WTC11 (cell line): ENCODE measurements around the gene CDH13. TPM values are rescaled to one million over a fixed set of nuclear protein-coding genes. Genes with fewer than 3 reads are reported as not detected.

Experiments
- ATAC-seq: fragments of 200-7000 bp; cut with Tn5 transposase; 2 replicates; pipeline ENCODE4 v1.10.0; 2021; ENCODE audit warnings: mild to moderate bottlenecking, moderate library complexity
- CTCF ChIA-PET: fragments of 300-600 bp; sonication (Branson Sonifier 250); formaldehyde crosslinking; loops from one replicate; lab custom pipeline; 2021; ENCODE audit warnings: antibody characterized with exemption; lab: Charles Lee
- POLR2A ChIA-PET: fragments of 350-600 bp; sonication (Branson Sonifier 250); formaldehyde crosslinking; loops from one replicate; lab custom pipeline; 2021; ENCODE audit warnings: antibody characterized with exemption; lab: Charles Lee
- DNase-seq: peaks from one replicate; pipeline ENCODE4 v3.0.0; 2021; ENCODE audit warnings: low spot score
- H3K27ac Mint-ChIP-seq: 2 replicates; pipeline ENCODE4 v1.8.0; 2021; ENCODE audit warnings: mixed read lengths
- H3K27me3 Mint-ChIP-seq: 2 replicates; pipeline ENCODE4 v1.8.0; 2021; ENCODE audit warnings: low read depth, mild to moderate bottlenecking, moderate library complexity, mixed read lengths
- H3K36me3 Mint-ChIP-seq: 2 replicates; pipeline ENCODE4 v1.8.0; 2021; ENCODE audit warnings: mixed read lengths
- H3K4me1 Mint-ChIP-seq: 2 replicates; pipeline ENCODE4 v1.8.0; 2022; ENCODE audit warnings: mixed read lengths
- H3K4me3 Mint-ChIP-seq: 2 replicates; pipeline ENCODE4 v1.8.0; 2021; ENCODE audit warnings: mild to moderate bottlenecking, moderate library complexity, mixed read lengths
- H3K9me3 Mint-ChIP-seq: 2 replicates; pipeline ENCODE4 v1.8.0; 2021; ENCODE audit warnings: mixed read lengths
- AFF4 ChIP-seq: sonication (generic); formaldehyde crosslinking; IDR thresholded peaks from 2 replicates; pipeline ENCODE4 v1.8.1; 2023; ENCODE audit warnings: mild to moderate bottlenecking, missing genetic modification reagents, borderline replicate concordance
- ATF6 ChIP-seq: sonication (generic); formaldehyde crosslinking; IDR thresholded peaks from 2 replicates; pipeline ENCODE4 v1.8.1; 2023; ENCODE audit warnings: mild to moderate bottlenecking, missing genetic modification reagents
- E2F4 ChIP-seq: sonication (generic); formaldehyde crosslinking; IDR thresholded peaks from 2 replicates; pipeline ENCODE4 v1.8.1; 2022; ENCODE audit warnings: low read depth, mild to moderate bottlenecking, moderate library complexity, missing genetic modification reagents, borderline replicate concordance
- ERG ChIP-seq: fragments of 250-450 bp; sonication (Bioruptor Pico); IDR thresholded peaks from 2 replicates; pipeline ENCODE4 v1.8.0; 2021; ENCODE audit warnings: mild to moderate bottlenecking
- FOXK1 ChIP-seq: sonication (generic); formaldehyde crosslinking; IDR thresholded peaks from 2 replicates; pipeline ENCODE4 v1.8.0; 2022; ENCODE audit warnings: mild to moderate bottlenecking, moderate library complexity, missing genetic modification reagents
- FOXP4 ChIP-seq: sonication (generic); formaldehyde crosslinking; IDR thresholded peaks from 2 replicates; pipeline ENCODE4 v1.8.0; 2022; ENCODE audit warnings: mild to moderate bottlenecking, missing genetic modification reagents
- GTF2I ChIP-seq: fragments of 250-450 bp; sonication (Bioruptor Pico); conservative IDR thresholded peaks from 2 replicates; pipeline ENCODE4 v1.4.0; 2021; ENCODE audit warnings: mild to moderate bottlenecking
- HMGXB4 ChIP-seq: sonication (generic); formaldehyde crosslinking; IDR thresholded peaks from 2 replicates; pipeline ENCODE4 v1.8.1; 2023; ENCODE audit warnings: mild to moderate bottlenecking, moderate library complexity, missing genetic modification reagents
- NFATC4 ChIP-seq: fragments of 250-450 bp; sonication (Bioruptor Pico); IDR thresholded peaks from 2 replicates; pipeline ENCODE4 v1.9.0; 2021; ENCODE audit warnings: mild to moderate bottlenecking
- SMAD3 ChIP-seq: sonication (generic); formaldehyde crosslinking; IDR thresholded peaks from 2 replicates; pipeline ENCODE4 v1.8.0; 2022; ENCODE audit warnings: missing genetic modification reagents, mild to moderate bottlenecking, borderline replicate concordance
- TEAD4 ChIP-seq: sonication (generic); formaldehyde crosslinking; IDR thresholded peaks from 2 replicates; pipeline ENCODE4 v1.8.0; 2022; ENCODE audit warnings: mild to moderate bottlenecking, missing genetic modification reagents
- USF2 ChIP-seq: sonication (generic); formaldehyde crosslinking; IDR thresholded peaks from 2 replicates; pipeline ENCODE4 v1.8.1; 2023; ENCODE audit warnings: mild to moderate bottlenecking, missing genetic modification reagents, moderate library complexity
- ZNF263 ChIP-seq: sonication (generic); formaldehyde crosslinking; IDR thresholded peaks from 2 replicates; pipeline ENCODE4 v1.8.1; 2022; ENCODE audit warnings: low read depth, mild to moderate bottlenecking, moderate library complexity, missing genetic modification reagents
- ZNF317 ChIP-seq: sonication (generic); formaldehyde crosslinking; IDR thresholded peaks from 2 replicates; pipeline ENCODE4 v1.8.1; 2023; ENCODE audit warnings: low read depth, mild to moderate bottlenecking, moderate library complexity, missing genetic modification reagents, borderline replicate concordance
- ZNF416 ChIP-seq: fragments of 250-450 bp; sonication (Bioruptor Pico); IDR thresholded peaks from 2 replicates; pipeline ENCODE4 v1.9.0; 2021; ENCODE audit warnings: mild to moderate bottlenecking, inconsistent platforms
- total RNA-seq: library from RNA; stranded (reverse); gene quantifications from 3 replicates; pipeline ENCODE4 v1.2.3, GENCODE V29; 2021
- TF ChIP-seq, protein P1 (sequence below): sonication (generic); formaldehyde crosslinking; IDR thresholded peaks from 2 replicates; pipeline ENCODE4 v1.8.0; 2022; ENCODE audit warnings: mild to moderate bottlenecking, missing genetic modification reagents
- TF ChIP-seq, protein P2 (sequence below): fragments of 200-600 bp; IDR thresholded peaks from 2 replicates; pipeline ENCODE4 v1.8.0; 2022; ENCODE audit warnings: antibody characterized with exemption
- TF ChIP-seq, protein P3 (sequence below): sonication (generic); formaldehyde crosslinking; conservative IDR thresholded peaks from 2 replicates; pipeline ENCODE4 v1.8.1; 2022; ENCODE audit warnings: mild to moderate bottlenecking, missing genetic modification reagents

The CDH13 gene
- total RNA-seq, 1 experiment from 2014 or later, result 0.81 TPM

GRCh38 chr16:83270061-83270460 is 643.3 kb downstream of the CDH13 start:
- CTCF ChIA-PET, result no interaction called here
- POLR2A ChIA-PET, result no interaction called here
- Mint-ChIP-seq H3K27ac (no peak overlapping the region), H3K4me3 (no peak overlapping the region), H3K36me3 (no peaks in the 10 kb centered on the region), H3K4me1 (no peaks in the 10 kb centered on the region), H3K9me3 (0 out of 2 replicates have a peak, but pooled peaks cover 3% of the 10 kb centered on the region), H3K27me3 (no peaks in the 10 kb centered on the region; the same call in 1 of the 2 replicates)
- no peak for DNase-seq
- no peak for TF ChIP-seq SMAD3
- TF ChIP-seq E2F4 (CRISPR knock-in tag), result no peak
- ATAC-seq, result no peak

- Mint-ChIP-seq H3K4me1 (no peaks in the 10 kb centered on the region), H3K4me3 (no peak overlapping the region), H3K27ac (no peak overlapping the region), H3K36me3 (no peaks in the 10 kb centered on the region), H3K27me3 (no peaks in the 10 kb centered on the region; the same call in 1 of the 2 replicates), H3K9me3 (0 out of 2 replicates have a peak, but pooled peaks cover 3% of the 10 kb centered on the region)
- POLR2A ChIA-PET, result no interaction called here
- no peak for ATAC-seq
- no peak for TF ChIP-seq ZNF317 (CRISPR knock-in tag)
- TF ChIP-seq, protein P1, sequence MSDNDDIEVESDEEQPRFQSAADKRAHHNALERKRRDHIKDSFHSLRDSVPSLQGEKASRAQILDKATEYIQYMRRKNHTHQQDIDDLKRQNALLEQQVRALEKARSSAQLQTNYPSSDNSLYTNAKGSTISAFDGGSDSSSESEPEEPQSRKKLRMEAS (CRISPR knock-in tag), result no peak
- no peak for TF ChIP-seq USF2 (CRISPR knock-in tag)
- no peak for TF ChIP-seq SMAD3
- TF ChIP-seq, protein P2, sequence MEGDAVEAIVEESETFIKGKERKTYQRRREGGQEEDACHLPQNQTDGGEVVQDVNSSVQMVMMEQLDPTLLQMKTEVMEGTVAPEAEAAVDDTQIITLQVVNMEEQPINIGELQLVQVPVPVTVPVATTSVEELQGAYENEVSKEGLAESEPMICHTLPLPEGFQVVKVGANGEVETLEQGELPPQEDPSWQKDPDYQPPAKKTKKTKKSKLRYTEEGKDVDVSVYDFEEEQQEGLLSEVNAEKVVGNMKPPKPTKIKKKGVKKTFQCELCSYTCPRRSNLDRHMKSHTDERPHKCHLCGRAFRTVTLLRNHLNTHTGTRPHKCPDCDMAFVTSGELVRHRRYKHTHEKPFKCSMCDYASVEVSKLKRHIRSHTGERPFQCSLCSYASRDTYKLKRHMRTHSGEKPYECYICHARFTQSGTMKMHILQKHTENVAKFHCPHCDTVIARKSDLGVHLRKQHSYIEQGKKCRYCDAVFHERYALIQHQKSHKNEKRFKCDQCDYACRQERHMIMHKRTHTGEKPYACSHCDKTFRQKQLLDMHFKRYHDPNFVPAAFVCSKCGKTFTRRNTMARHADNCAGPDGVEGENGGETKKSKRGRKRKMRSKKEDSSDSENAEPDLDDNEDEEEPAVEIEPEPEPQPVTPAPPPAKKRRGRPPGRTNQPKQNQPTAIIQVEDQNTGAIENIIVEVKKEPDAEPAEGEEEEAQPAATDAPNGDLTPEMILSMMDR, result no peak
- no peak for TF ChIP-seq HMGXB4 (CRISPR knock-in tag)
- no peak for TF ChIP-seq ZNF416 (CRISPR knock-in tag)
- TF ChIP-seq, protein P3, sequence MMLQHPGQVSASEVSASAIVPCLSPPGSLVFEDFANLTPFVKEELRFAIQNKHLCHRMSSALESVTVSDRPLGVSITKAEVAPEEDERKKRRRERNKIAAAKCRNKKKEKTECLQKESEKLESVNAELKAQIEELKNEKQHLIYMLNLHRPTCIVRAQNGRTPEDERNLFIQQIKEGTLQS, result no peak
- no peak for TF ChIP-seq ATF6
- TF ChIP-seq ERG (CRISPR knock-in tag), result no peak
- TF ChIP-seq NFATC4 (CRISPR knock-in tag), result no peak
- no peak for TF ChIP-seq FOXK1 (CRISPR knock-in tag)
- no peak for TF ChIP-seq FOXP4 (CRISPR knock-in tag)
- no peak for TF ChIP-seq TEAD4 (CRISPR knock-in tag)
- TF ChIP-seq ZNF263, result no peak
- TF ChIP-seq GTF2I, result no peak
- TF ChIP-seq AFF4 (CRISPR knock-in tag), result no peak
- CTCF ChIA-PET, result no interaction called here
- DNase-seq, result no peak
Measured at GRCh38 chr16:83270640-83271039, 643.9 kb downstream of the CDH13 start.
